OCI-LY7 (cell line): ENCODE data around the gene TPK1. TPM values are rescaled to one million over a fixed set of nuclear protein-coding genes. Genes with fewer than 3 reads are reported as not detected.

ENCODE experiments used
- BruUV-seq: library from RNA; stranded (reverse); fragments of 400-500 nt; replicated peaks from 2 replicates; lab custom pipeline; 2021; lab: Mats Ljungman, UMichigan
- CTCF ChIA-PET: fragments of 300-600 bp; sonication (Branson Sonifier 250); formaldehyde crosslinking; loops from one replicate; lab custom pipeline; 2022; ENCODE audit warnings: antibody characterized with exemption; ENCODE audit not compliant: unreplicated experiment; lab: Charles Lee
- POLR2A ChIA-PET: fragments of 300-600 bp; sonication (Branson Sonifier 250); formaldehyde crosslinking; loops from one replicate; lab custom pipeline; 2022; ENCODE audit warnings: antibody characterized with exemption; lab: Charles Lee
- DNase-seq: peaks from one replicate; pipeline ENCODE4 v3.0.0-alpha.2; 2015; ENCODE audit warnings: low spot score
- H2AFZ ChIP-seq: fragments of 200-600 bp; sonication (generic), shearing (Covaris generic); 2 replicates; pipeline ENCODE4 v1.6.1; 2014; ENCODE audit warnings: mild to moderate bottlenecking, antibody characterized with exemption, low read length, moderate library complexity
- H3K27ac ChIP-seq: fragments of 200-600 bp; sonication (generic); 2 replicates; pipeline ENCODE4 v1.5.1; 2014; ENCODE audit warnings: mixed run types, low read depth, mild to moderate bottlenecking, moderate library complexity, low read length, inconsistent platforms; ENCODE audit not compliant: poor library complexity, severe bottlenecking
- H3K36me3 ChIP-seq: fragments of 200-600 bp; sonication (generic); 2 replicates; pipeline ENCODE4 v1.6.1; 2014; ENCODE audit warnings: mild to moderate bottlenecking, antibody characterized with exemption, low read length, moderate library complexity, mixed read lengths; ENCODE audit not compliant: insufficient read depth
- H3K4me1 ChIP-seq: fragments of 200-600 bp; sonication (generic); 2 replicates; pipeline ENCODE4 v1.5.1; 2014; ENCODE audit warnings: mild to moderate bottlenecking, low read length; ENCODE audit not compliant: insufficient read depth, poor library complexity, severe bottlenecking
- H3K4me2 ChIP-seq: fragments of 200-600 bp; sonication (generic); 2 replicates; pipeline ENCODE4 v1.6.1; 2014; ENCODE audit warnings: mild to moderate bottlenecking, low read length
- H3K4me3 ChIP-seq: fragments of 200-600 bp; sonication (generic); 2 replicates; pipeline ENCODE4 v1.5.1; 2014; ENCODE audit warnings: mild to moderate bottlenecking, low read depth, low read length; ENCODE audit not compliant: poor library complexity, severe bottlenecking
- H3K79me2 ChIP-seq: fragments of 200-600 bp; sonication (generic); 2 replicates; pipeline ENCODE4 v1.6.1; 2016; ENCODE audit warnings: low read depth, mild to moderate bottlenecking, low read length, moderate library complexity, mixed read lengths; ENCODE audit not compliant: insufficient read depth
- H3K9me2 ChIP-seq: fragments of 200-600 bp; sonication (generic); 2 replicates; pipeline ENCODE4 v1.6.1; 2016; ENCODE audit warnings: mild to moderate bottlenecking, low read length, mixed read lengths; ENCODE audit not compliant: insufficient read depth
- H3K9me3 ChIP-seq: fragments of 200-600 bp; sonication (generic); 2 replicates; pipeline ENCODE4 v1.6.1; 2014; ENCODE audit warnings: mild to moderate bottlenecking, mixed run types, low read length, mixed read lengths
- H4K20me1 ChIP-seq: fragments of 200-600 bp; sonication (generic); 2 replicates; pipeline ENCODE4 v1.6.1; 2014; ENCODE audit warnings: mild to moderate bottlenecking, antibody characterized with exemption, low read length, moderate library complexity, mixed read lengths; ENCODE audit not compliant: insufficient read depth
- EZH2phosphoT487 ChIP-seq: fragments of 200-600 bp; sonication (generic); IDR thresholded peaks from 2 replicates; pipeline ENCODE4 v1.6.1; 2018; ENCODE audit warnings: low read depth, borderline replicate concordance, mild to moderate bottlenecking, mixed run types, antibody characterized with exemption, low read length, moderate library complexity, mixed read lengths
- intact Hi-C: fragments of 100-400 bp; cut with micrococcal nuclease; formaldehyde crosslinking; loops from one replicate; pipeline ENCODE4 v1.10.0; 2022; ENCODE audit not compliant: unreplicated experiment
- total RNA-seq, 2 experiments: library from RNA; depleted of rRNA in 1 of 2; stranded (reverse); fragments of >200 nt in 1 of 2; shearing (Covaris generic) in 1 of 2; gene quantifications; 2 replicates each; pipeline ENCODE4 v1.2.3, GENCODE V29; 2014 to 2022
- TF ChIP-seq, protein P1 (sequence below): fragments of 200-600 bp; sonication (generic); conservative IDR thresholded peaks from 2 replicates; pipeline ENCODE4 v1.5.1; 2014; ENCODE audit warnings: mild to moderate bottlenecking, antibody characterized with exemption, low read length, moderate library complexity, mixed read lengths

TPK1 gene
- total RNA-seq, 2 experiments from 2014 or later: 6.7 to 12.5 TPM

DNA sequence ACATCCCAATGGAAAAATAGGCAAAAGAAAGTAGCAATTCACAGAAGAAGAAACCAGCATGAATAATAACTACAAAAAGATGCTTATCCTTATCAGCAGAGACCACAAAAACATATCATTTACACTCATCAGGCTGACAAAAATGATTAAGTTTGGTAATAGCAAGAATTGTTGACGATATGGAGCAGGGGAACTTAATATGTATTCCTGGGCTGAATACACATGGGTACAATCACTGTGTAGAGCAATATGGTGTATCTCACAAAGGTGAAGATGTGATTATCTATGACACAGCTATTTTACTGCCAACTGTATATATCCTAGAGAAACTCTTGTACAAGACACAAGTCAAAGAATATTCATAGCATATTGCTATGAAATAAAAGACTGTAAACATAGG, 290.5 kb downstream of the TPK1 start:
- BruUV-seq: no TSS peak
- Histone ChIP-seq H3K27ac (no peak overlapping the region), H3K79me2 (no peaks in the 10 kb centered on the region), H3K4me2 (no peak overlapping the region), H3K4me3 (no peak overlapping the region), H2AFZ (no peak overlapping the region), H3K36me3 (no peaks in the 10 kb centered on the region), H4K20me1 (no peaks in the 10 kb centered on the region), H3K9me2 (no peaks in the 10 kb centered on the region), H3K4me1 (no peaks in the 10 kb centered on the region), H3K9me3 (no peaks in the 10 kb centered on the region)
- intact Hi-C loops: no loop called here
- TF ChIP-seq EZH2phosphoT487: no peak
- TF ChIP-seq, protein P1, sequence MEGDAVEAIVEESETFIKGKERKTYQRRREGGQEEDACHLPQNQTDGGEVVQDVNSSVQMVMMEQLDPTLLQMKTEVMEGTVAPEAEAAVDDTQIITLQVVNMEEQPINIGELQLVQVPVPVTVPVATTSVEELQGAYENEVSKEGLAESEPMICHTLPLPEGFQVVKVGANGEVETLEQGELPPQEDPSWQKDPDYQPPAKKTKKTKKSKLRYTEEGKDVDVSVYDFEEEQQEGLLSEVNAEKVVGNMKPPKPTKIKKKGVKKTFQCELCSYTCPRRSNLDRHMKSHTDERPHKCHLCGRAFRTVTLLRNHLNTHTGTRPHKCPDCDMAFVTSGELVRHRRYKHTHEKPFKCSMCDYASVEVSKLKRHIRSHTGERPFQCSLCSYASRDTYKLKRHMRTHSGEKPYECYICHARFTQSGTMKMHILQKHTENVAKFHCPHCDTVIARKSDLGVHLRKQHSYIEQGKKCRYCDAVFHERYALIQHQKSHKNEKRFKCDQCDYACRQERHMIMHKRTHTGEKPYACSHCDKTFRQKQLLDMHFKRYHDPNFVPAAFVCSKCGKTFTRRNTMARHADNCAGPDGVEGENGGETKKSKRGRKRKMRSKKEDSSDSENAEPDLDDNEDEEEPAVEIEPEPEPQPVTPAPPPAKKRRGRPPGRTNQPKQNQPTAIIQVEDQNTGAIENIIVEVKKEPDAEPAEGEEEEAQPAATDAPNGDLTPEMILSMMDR: no peak
- ChIA-PET CTCF (no interaction called here), POLR2A (no interaction called here)
- no peak for DNase-seq

DNA sequence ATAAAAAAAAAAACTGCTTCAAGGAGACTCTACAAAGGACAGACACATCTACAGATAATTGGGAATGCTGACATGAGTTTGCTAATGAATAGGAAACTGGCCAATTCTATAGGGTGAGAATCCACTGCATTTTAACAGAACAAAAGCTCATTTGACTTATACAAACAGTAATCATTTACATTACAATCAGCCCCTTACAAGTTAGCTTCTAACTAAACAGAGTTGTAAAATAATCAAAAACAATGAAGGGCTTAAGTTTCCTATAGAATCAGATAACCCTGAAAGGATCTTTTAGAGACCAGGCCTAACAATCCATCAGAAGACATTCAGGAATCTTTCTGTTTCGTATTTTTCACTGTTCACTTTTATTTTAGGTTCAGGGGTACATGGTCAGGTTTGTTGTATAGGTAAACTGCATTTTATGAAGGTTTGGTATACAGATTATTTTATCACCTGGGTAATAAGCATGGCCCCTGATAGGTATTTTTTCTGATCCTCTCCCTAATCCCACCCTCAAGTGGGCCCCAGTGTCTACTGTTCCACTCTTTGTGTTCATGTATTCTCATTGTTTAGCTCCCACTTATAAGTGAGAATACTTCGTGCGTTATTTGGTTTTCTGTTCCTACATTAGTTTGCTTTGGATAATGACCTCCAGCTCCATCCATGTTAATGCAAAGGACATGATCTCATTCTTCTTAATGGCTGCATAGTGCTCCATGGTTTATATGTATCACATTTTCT, 301.0 kb downstream of the TPK1 start:
- no peaks in the 10 kb centered on the region for H3K36me3 ChIP-seq
- no peak overlapping the region for H2AFZ ChIP-seq
- no peak overlapping the region for H3K27ac ChIP-seq
- DNase-seq: no peak
- no peak overlapping the region for H3K4me2 ChIP-seq
- no peaks in the 10 kb centered on the region for H3K9me3 ChIP-seq
- ChIA-PET POLR2A (interaction anchor here (1.0 kb wide), 1 partner anchor 21 kb away, joined by 3 read pairs; no protein-coding TSS in a partner anchor), CTCF (no interaction called here)
- intact Hi-C loops: no loop called here
- BruUV-seq: no TSS peak
- no peaks in the 10 kb centered on the region for H3K9me2 ChIP-seq
- no peaks in the 10 kb centered on the region for H4K20me1 ChIP-seq
- H3K4me3 ChIP-seq: no peak overlapping the region
- no peaks in the 10 kb centered on the region for H3K4me1 ChIP-seq
- H3K79me2 ChIP-seq: no peaks in the 10 kb centered on the region
- TF ChIP-seq, protein P1: no peak
- TF ChIP-seq EZH2phosphoT487: no peak

GRCh38 chr7:144534196-144534595, 301.7 kb downstream of the TPK1 start:
- Histone ChIP-seq H3K27ac (no peak overlapping the region), H2AFZ (no peak overlapping the region), H3K36me3 (no peaks in the 10 kb centered on the region), H3K4me3 (no peak overlapping the region), H3K4me1 (no peaks in the 10 kb centered on the region), H3K9me3 (no peaks in the 10 kb centered on the region), H3K9me2 (no peaks in the 10 kb centered on the region), H3K79me2 (no peaks in the 10 kb centered on the region), H3K4me2 (no peak overlapping the region), H4K20me1 (no peaks in the 10 kb centered on the region)
- TF ChIP-seq, protein P1: no peak
- TF ChIP-seq EZH2phosphoT487: no peak
- ChIA-PET POLR2A (interaction anchor here (1.0 kb wide), 1 partner anchor 22 kb away, joined by 3 read pairs; no protein-coding TSS in a partner anchor), CTCF (no interaction called here)
- no peak for DNase-seq
- no TSS peak for BruUV-seq
- intact Hi-C loops: no loop called here
